NCI-H2227 (cell line): ENCODE data around the gene SEMA6A.
A peak's percentile ranks its signal among the peaks of the same experiment; 100 is the strongest.

Experiments
- DNase-seq: peaks from one replicate; lab custom pipeline; 2025; ENCODE audit not compliant: unreplicated experiment; lab: John Stamatoyannopoulos, UW

Gene SEMA6A

DNA sequence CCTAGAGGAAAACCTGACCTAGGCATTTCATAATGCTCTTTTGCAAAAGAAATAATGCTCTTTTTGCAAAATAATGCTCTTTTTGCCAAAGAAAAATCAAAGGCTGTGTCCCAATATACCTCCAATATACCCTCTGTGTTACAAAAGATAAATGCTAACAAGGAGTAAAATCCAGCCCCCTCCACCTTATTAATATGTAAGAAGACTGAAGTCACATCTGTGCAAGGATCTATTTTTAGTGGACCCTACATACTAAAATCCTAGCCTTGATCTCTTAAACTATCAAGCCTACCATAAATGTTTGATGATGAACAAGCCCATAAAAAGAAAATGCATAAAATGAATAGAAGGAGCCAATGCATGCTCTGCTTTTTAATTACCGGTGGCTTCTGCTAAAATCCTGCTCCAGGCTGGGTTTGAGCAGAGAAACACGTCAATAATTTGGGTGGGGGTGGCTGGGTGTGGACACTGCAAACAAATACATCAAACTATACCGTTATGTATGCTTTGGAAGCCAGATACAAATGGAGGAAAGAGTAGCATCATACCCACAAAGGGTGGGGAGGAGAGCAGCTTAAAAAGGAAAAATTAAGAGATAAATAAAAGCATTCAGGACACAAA is 131.6 kb downstream of the SEMA6A start:
- no peak for DNase-seq

- peak; percentile 8 for DNase-seq
These were observed 132.5 kb downstream of the SEMA6A start for GRCh38 chr5:116442095-116442534.

- DNase-seq: no peak
These were observed 133.4 kb downstream of the SEMA6A start for GRCh38 chr5:116441223-116441622.

DNA sequence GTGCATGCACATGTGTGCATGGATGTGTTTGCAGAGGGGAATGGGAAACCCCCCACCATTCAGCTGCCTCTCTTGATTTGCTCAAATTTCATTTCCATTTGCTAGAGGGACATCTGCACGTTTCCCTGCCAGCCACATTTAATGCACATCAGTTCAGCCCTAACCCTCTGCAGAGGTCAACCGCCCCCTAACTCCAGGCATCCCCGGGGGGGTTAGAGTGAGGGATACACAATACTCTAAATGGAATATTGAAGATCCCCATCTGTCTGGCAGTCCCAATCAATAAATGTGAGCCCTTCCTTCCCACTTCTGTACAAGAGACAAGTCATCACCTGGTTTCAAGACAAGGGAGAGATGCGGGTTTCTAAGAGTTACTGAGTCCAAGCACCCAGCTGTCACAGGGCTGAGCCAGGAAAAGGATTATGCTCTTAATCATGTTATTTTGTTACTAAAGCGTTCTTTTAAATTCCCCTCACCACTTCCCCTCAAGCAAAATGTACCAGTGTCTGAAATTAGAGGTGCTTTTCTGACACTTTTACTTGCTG is 134.1 kb downstream of the SEMA6A start:
- DNase-seq: no peak

GRCh38 chr5:116439905-116440304 is 134.7 kb downstream of the SEMA6A start:
- DNase-seq: no peak

GRCh38 chr5:116438979-116439554 is 135.6 kb downstream of the SEMA6A start:
- no peak for DNase-seq

DNA sequence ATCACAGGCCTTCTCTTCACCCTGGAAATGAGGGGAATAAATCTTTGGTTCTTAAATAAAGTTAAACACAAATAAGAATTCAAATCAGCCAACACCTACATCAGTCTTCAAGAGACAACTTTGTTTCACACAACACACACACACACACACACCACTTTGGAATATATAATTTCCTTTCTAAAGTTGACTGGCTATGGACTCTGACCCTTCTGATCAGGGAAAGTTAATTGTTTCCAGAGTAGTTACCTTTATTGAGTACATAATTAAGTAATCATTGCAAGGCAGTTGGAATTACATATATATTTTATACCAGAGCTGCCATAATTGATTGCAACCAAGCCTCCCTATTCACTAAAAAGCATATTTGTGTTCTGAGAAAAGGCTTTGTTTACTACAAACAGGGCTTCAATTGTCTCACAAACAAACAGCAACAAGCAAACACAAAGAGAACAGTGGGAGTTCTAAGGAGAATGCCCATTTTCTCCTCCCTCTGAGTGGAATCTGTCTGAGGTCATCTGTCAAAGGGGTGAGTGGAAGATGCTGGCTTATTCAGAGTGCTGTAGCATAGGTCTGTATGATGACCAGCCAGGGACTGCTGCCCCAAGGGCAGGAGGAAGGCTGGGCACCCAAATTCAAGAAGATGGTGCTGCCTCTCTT is 136.6 kb downstream of the SEMA6A start:
- DNase-seq: no peak

GRCh38 chr5:116437351-116437705 is 137.3 kb downstream of the SEMA6A start:
- DNase-seq: no peak

- DNase-seq: no peak
These were observed 137.8 kb downstream of the SEMA6A start for GRCh38 chr5:116436674-116437350.

DNA sequence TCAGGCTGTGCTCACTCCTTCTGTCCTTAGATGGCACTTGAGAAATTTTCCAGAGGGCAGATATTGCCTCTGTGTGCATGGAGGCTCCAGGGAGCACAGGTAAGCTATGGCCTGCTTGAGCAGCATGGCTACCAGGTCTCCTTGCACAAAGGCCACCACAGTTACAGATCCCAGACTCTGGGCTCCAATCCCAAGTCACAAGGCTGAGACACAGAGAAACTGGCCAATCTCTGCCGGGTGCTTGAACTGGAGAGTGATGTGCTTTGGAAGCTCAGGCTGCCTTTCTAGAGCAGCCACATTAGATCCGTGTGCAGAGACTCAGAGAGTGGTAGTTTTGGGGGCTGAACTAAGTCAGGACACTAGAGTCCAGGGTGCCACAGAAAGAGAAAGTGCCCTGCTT is 145.7 kb downstream of the SEMA6A start:
- peak; percentile 3 for DNase-seq

DNA sequence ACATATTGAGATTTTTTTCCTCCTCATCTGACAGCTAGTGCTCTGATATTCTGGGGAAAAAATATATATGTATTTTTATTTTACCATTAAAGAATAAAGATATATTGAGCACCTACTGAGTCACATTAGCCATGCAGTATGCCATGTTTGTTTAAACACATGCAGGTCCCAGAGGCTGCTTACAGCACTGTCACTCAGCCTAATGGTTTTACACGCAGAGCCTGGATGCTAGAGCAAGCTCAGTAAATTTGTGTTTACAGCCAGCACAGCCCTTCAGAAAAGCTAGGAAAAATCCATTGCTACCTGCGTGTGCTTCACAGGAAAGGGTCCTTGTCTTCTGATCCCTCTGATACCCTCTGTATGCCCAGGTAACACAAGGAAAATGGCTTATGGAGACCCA is 146.2 kb downstream of the SEMA6A start:
- no peak for DNase-seq

- DNase-seq: no peak
These were observed 149.7 kb downstream of the SEMA6A start for GRCh38 chr5:116424951-116425350.

DNA sequence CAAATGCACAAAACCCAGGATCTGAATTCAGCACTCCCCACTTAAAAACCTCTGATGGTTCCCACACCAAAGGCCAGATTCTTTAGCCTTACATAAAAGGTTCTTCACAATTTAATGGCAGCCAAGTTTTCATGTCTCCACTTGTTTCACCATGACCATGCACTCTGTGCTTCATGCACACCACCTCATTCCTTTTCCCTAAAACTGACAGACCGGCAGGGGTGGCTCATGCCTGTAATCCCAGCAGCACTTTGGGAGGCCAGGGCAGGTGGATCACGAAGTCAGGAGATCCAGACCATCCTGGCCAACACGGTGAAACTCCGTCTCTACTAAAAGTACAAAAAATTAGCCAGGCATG is 150.4 kb downstream of the SEMA6A start:
- DNase-seq: no peak

- no peak for DNase-seq
These were observed 150.9 kb downstream of the SEMA6A start for GRCh38 chr5:116423587-116424257.

DNA sequence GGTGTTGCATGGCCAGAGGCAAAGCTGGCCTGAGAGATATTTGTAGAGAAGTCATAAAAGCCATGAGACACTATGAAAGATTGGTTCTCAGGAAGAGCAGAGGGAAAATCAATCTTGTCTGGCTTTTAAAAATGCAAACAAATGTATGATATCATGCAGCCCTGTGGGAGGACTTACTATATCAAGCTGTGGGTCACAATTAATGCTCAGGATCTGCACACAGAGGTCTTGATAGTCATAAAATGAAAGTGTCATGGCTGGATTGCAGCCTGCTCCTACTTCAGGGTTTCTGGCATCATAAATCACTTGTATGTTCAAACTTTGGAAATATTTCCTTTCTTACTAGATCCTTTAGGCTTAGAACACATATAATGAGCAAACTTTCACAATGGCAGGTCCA is 151.5 kb downstream of the SEMA6A start:
- DNase-seq: no peak

DNA sequence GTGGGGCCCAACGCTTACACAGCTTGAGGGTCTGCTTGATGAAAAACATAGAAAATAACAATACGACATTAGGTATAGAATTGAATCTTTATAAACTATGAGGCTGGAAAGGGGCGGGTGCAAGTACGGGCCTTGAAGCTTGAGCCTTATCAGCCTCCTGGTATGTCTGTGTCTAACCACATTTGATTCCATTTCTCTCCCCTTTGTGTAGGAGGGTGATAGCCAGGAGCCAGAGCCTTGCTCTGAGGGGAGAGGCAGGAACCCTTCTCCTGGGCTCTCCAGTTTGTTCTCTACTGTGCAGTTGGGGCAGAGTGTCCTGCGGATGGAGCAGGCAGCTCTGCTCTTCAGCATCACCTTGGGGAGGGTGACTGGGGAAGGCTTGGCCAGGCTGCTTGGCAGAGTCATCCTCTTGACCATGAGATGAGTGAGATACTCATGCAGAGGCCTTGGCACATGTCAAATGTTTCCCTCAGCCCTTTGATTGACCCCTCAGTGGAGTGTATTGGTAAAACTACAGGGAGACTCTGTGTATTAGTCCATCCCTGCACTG is 153.5 kb downstream of the SEMA6A start:
- no peak for DNase-seq

DNA sequence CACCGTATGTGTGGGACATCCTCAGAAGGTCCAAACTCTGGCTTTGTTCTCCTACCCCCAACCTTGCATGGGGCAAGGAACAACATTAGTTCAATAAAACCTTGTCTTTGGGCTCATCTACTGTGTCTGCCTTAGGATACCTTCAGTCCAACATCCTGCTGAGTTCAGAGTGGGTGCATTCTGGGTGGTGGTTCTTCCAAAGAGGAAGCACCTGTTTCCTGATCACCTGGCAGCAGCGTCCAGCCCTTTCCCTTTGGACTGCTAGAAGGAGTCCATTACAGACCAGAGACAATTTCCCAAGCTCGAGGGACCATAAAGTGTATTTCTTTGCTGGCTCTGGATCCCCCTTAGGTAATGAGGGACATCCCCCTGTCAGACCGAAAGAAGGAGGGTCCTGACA is 154.1 kb downstream of the SEMA6A start:
- no peak for DNase-seq

DNA sequence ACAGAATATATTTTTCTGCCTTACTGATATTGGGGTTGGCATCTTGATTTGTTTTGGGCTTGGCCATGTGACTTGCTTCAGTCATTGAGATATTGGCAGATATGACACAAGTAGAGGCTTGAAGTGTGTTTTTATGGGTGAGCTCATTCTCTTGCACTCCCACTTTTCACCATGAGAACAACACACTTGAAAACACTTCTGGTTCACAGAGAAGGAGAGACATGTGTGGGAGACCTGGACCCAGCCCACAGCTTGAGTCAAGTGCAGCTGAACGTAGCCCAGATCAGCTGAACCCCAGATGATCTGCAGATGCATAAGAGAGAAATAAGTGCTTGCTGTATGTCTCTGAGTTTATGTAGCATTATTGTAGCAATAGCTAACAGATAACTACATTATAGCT is 155.4 kb downstream of the SEMA6A start:
- no peak for DNase-seq

GRCh38 chr5:116418774-116419173 is 155.8 kb downstream of the SEMA6A start:
- no peak for DNase-seq

GRCh38 chr5:116418016-116418415 is 156.6 kb downstream of the SEMA6A start:
- DNase-seq: no peak

GRCh38 chr5:116415989-116416388 is 158.6 kb downstream of the SEMA6A start:
- DNase-seq: no peak
